NCI-H2227 treated with DMSO at 0.1 percent for 48 hours (cell line): Measurements from ENCODE around the gene POU3F1.
A peak's percentile ranks its signal among the peaks of the same experiment; 100 is the strongest.

Experiments used
- DNase-seq: peaks from one replicate; lab custom pipeline; 2025; lab: John Stamatoyannopoulos, UW

POU3F1 gene

GRCh38 chr1:38046333-38046883, at the start of gene POU3F1:
POU3F1 (minus strand) TSS chr1:38046793; CDS start chr1:38046743, 50 bp downstream.
- no peak for DNase-seq

GRCh38 chr1:38095454-38095931, 48.9 kb upstream of the POU3F1 start:
- no peak for DNase-seq

GRCh38 chr1:38094711-38095290, 48.2 kb upstream of the POU3F1 start:
- no peak for DNase-seq

- no peak for DNase-seq
Measured at GRCh38 chr1:38093569-38094520, 47.3 kb upstream of the POU3F1 start.

- no peak for DNase-seq
Measured at GRCh38 chr1:38092256-38092655, 45.7 kb upstream of the POU3F1 start.

GRCh38 chr1:38090796-38091195, 44.2 kb upstream of the POU3F1 start:
- no peak for DNase-seq

- DNase-seq, result no peak
Measured at GRCh38 chr1:38089712-38090360, 43.2 kb upstream of the POU3F1 start.

- DNase-seq, result no peak
Measured at GRCh38 chr1:38088791-38089190, 42.2 kb upstream of the POU3F1 start.

GRCh38 chr1:38088366-38088765, 41.8 kb upstream of the POU3F1 start:
- DNase-seq, result peak; percentile 56

GRCh38 chr1:38087676-38088075, 41.1 kb upstream of the POU3F1 start:
- DNase-seq, result no peak

GRCh38 chr1:38085666-38086330, 39.2 kb upstream of the POU3F1 start:
- DNase-seq, result no peak

GRCh38 chr1:38084700-38085099, 38.1 kb upstream of the POU3F1 start:
- DNase-seq, result no peak

GRCh38 chr1:38084113-38084512, 37.5 kb upstream of the POU3F1 start:
- DNase-seq, result no peak

GRCh38 chr1:38083541-38083940, 36.9 kb upstream of the POU3F1 start:
- peak; percentile 52 for DNase-seq

- DNase-seq, result no peak
Measured at GRCh38 chr1:38082769-38083263, 36.2 kb upstream of the POU3F1 start.

GRCh38 chr1:38079019-38079418, 32.4 kb upstream of the POU3F1 start:
- DNase-seq, result no peak

GRCh38 chr1:38077523-38078147, 31.0 kb upstream of the POU3F1 start:
- no peak for DNase-seq

GRCh38 chr1:38076455-38076854, 29.9 kb upstream of the POU3F1 start:
- DNase-seq, result no peak

- no peak for DNase-seq
Measured at GRCh38 chr1:38076038-38076437, 29.4 kb upstream of the POU3F1 start.

- no peak for DNase-seq
Measured at GRCh38 chr1:38075191-38075590, 28.6 kb upstream of the POU3F1 start.

- no peak for DNase-seq
Measured at GRCh38 chr1:38074302-38074677, 27.7 kb upstream of the POU3F1 start.
